ENCODE measurements around the gene MATR3.

- TF ChIP-seq TAF1 (IDR thresholded peaks at IDR 0.05; ENCODE audit: low read depth) = no peak
- no peak for TF ChIP-seq CTCF (IDR thresholded peaks at IDR 0.05; ENCODE audit: poor library complexity, severe bottlenecking)
Measured at GRCh38 chr5:139306628-139307379, 13.3 kb downstream of the MATR3 start.
